ENCODE measurements around the gene MYBPH.

Gene MYBPH

DNA sequence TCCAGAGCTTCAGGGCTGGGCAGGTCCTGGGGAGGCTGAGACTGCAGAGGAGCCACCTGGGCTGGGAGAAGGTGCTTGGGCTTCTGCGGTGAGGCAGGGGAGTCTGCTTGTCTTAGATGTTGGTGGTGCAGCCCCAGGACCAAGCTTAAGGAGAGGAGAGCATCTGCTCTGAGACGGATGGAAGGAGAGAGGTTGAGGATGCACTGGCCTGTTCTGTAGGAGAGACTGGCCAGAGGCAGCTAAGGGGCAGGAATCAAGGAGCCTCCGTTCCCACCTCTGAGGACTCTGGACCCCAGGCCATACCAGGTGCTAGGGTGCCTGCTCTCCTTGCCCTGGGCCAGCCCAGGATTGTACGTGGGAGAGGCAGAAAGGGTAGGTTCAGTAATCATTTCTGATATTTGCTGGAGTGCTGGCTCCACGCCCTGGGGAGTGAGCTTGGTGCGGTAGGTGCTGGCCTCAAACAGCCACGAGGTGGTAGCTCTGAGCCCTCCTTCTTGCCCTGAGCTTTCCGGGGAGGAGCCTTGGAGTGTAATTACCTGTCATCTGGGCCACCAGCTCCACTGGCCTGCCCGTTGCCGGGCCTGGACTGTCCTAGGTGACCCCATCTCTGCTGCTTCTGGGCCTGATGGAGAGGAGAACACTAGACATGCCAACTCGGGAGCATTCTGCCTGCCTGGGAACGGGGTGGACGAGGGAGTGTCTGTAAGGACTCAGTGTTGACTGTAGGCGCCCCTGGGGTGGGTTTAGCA, 9.3 kb downstream of the MYBPH start:
- DNase-seq (ENCODE audit: low spot score): no peak

GRCh38 chr1:203165800-203166161, 9.8 kb downstream of the MYBPH start:
- no peak for DNase-seq (ENCODE audit: low spot score)

DNA sequence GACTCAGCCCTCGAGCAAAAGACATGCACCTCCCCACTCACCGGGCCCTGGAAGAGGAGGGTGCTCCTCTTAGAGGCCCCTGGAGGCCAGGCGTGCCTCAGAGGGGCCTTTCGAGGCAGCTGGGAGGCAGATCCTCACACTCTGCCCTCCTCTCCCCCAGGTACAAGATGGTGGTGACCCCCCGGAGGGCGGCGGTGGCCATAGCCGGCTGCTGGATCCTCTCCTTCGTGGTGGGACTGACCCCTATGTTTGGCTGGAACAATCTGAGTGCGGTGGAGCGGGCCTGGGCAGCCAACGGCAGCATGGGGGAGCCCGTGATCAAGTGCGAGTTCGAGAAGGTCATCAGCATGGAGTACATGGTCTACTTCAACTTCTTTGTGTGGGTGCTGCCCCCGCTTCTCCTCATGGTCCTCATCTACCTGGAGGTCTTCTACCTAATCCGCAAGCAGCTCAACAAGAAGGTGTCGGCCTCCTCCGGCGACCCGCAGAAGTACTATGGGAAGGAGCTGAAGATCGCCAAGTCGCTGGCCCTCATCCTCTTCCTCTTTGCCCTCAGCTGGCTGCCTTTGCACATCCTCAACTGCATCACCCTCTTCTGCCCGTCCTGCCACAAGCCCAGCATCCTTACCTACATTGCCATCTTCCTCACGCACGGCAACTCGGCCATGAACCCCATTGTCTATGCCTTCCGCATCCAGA, 10.4 kb downstream of the MYBPH start:
- DNase-seq (ENCODE audit: low spot score): no peak

GRCh38 chr1:203163891-203164635, 11.6 kb downstream of the MYBPH start:
- no peak for DNase-seq (ENCODE audit: low spot score)

GRCh38 chr1:203162403-203162802, 13.2 kb downstream of the MYBPH start:
- DNase-seq (ENCODE audit: low spot score): no peak

GRCh38 chr1:203161703-203162102, 13.9 kb downstream of the MYBPH start:
- DNase-seq (ENCODE audit: low spot score): no peak

DNA sequence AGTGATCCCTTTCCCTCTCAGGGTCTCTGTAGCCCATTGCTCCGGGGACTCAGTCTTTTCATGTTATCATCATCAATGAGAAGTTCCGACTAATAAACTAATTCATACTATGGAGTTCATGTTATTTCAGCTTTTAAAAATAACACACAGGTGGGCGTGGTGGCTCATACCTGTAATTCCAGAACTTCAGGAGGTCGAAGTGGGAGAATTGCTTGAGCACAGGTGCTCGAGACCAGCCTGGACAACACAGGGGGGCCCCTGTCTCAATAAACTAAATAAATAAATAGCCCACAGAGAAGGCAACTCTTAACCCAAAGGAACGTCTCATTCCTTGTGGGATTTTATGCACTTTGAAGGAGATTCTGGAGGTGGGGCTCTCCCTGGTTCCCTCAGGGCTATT, 14.5 kb downstream of the MYBPH start:
- no peak for DNase-seq (ENCODE audit: low spot score)

- no peak for DNase-seq (ENCODE audit: low spot score)
Measured at GRCh38 chr1:203159844-203160243, 15.8 kb downstream of the MYBPH start.

DNA sequence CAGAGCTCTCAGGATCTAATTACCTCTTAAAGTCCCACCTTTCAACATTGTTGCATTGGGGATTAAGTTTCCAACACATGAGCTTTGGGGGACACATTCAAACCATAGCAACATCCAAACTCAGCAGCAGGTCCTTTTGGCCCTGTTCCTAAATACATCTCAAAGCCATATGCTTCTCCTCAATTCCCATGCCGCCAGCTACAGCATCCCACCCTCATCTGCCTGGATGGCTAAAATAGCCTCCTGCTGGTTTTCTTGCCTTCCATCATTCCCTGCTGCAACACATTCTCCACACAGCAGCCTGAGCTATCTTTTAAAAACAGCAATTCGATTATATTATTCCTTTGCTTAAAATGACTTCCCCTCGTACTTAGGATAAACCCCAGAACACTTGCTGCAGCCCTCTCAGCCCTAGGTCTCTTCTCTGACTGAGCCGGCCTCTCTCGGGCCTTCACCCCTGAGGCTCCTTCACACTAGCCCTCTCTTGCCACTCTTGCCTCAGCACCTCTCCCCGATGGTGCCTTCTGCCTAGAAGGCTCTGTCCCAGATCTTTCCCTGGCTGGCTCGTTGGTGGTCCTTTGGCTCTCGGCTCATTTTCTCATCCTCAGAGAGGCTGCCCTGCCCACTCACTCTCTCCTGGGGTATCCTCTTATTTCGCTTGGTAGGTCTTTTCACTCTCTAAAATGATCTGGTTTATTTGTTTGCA, 16.5 kb downstream of the MYBPH start:
- no peak for DNase-seq (ENCODE audit: low spot score)

GRCh38 chr1:203158423-203158822, 17.2 kb downstream of the MYBPH start:
- no peak for DNase-seq (ENCODE audit: low spot score)

GRCh38 chr1:203156280-203156679, 19.3 kb downstream of the MYBPH start:
- no peak for DNase-seq (ENCODE audit: low spot score)

DNA sequence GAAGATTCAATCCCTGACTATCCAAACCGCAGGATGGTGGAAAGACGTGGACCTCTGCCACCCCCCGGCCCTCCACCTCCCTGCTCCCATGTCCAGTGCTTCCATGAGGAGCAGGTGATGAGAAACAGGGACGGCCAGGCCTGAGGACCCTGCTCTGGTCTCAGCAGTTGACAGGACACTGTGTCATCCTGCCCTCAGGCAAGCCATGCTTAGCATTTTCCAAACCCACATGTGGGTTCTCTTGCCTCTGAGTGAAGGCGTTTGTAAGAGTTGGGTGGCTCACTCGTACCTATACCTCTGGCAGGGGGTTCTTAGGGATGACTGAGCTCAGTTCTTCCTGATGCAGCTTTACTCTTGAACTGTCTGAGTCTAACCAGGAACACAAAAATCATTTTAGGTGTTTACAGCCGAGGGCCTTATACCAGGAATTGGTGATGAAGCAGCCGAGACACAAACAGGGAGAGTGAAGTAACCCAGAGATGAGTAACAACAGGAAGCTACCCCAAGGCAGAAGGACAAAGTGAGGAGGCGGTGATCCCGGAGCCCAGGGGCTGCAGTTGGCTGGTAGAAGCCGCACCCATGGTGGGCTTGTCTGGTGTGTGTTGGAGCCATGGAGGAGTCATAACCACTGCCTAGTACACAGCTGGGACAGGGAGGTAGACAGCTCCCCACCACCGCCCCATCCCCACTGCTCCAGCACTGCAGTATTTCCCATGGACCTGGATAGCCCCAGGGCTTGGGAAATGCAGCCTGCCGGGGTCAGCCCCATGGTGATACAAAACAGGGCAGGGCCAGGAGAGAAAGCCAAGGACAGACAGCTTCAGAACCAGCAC, 21.4 kb downstream of the MYBPH start:
- no peak for DNase-seq (ENCODE audit: low spot score)

DNA sequence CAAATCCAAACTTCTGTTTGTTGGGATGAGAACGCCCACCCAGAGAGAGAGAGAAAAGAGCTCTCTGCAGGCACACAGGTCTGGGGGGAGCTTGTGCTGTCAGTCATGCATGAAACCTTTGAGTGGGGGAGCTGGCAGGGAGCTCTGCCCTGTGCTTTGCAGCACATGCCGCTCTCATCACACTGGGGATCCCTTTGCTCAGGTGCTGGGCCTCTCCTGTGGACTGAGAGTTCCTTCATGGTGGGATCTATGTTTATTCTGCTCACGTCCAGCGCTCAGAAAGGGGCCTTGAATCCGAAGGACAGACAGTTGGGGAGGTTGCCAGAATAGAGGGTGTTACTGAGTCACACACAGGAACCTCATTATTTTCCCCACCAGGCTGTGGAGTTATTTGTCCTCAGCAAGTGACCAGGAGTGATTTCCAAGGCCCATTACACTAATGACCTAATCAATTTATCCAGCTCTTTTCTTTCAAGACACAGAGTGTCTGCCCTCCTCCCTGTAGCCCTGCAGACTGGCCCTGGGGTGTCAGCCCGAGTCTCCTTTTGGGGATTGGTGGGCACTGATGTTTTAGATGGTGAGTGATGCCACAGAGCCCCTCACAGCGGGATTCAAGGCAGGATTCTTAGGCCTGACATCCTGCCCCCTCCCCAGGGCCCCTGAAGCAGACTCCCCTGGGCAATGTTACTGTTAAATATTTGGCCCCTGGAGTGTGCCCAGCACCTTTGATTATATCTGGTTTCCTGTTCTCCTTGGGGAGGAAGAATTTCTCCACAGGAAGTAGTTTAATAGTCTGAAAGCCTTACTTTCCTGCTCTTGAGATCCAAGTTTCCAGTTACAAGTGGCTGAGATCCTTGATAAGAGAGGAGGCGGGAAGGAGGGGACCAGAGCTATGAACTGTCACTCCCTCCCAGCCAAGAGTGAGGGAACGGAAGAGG, 22.3 kb downstream of the MYBPH start:
- no peak for DNase-seq (ENCODE audit: low spot score)

DNA sequence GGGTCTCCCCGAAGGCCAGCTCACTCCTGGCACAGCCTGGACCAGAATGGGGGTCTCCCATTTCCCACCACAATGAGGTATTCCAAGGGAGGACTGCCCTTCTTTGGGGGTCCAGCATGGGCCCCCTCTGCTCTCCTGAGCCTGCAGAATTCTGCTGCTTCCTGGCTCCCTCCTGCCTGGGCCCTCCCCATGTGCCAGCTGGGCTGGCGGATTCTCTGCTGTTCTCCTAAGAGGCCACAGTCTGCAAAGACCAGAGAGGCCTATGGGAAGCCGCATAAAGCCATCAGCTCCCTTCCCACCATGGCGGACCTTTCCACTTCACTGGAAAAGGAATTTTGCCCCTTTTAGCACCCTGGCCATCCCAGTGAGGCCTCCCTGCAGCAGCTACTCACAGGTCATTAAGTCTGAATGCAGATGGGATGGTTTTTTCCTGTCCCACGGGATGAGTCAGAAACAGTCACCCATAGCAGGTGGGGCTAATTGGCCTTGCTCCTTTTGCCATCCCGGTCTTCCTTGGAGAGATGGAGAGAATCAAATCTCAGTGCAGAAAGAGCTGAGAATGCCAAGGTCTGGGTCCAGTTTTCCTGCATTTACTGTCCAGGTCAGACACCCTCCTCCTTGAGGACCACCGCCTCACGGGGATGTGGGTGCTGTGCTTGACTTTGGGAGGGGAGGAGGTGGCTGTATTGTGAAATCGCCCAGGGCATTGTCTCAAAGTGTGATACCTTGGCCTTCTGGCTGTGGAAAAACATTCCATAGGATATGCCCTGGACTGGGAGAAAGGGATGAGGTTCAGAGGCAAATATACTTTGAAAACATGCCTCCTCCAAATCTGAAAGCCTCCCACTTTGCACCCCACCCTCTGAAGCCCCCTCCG, 23.2 kb downstream of the MYBPH start:
- DNase-seq (ENCODE audit: low spot score): no peak

DNA sequence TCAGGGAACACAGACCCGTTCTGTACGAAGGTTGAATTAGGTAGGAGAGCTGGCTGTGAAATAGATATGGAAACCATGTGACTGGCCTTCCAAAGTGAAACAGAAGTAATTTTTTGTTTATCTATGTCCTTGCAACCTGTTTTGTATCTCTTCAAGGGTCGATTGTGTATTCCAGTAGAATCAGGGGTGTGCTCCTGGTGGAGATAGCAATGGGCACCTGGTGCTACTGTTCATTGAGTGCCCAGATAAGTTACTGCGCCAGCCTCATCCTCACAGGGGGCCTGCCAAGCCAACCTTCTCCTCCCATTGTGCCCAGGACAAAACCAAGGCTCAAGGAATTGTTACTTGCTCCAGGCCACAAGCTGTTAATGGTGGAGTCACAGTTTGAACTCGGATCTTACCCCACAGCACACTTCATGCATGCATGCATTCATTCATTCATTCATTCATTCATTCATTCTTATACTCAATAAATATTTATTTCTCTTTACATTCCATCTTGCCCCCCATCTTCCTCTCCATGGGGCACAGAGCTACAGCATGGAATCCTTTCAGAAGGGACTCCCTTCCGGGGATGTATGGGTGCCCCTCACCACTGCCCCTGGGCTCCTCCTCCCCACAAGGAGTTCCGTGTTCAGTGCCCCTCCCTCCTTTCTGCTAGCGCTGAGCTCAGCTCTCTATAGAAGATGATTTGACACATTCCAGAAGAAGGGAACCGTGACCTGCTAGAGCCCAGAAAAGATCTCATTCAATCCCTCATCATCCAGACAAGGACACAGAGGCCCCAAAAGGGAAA, 24.1 kb downstream of the MYBPH start:
- no peak for DNase-seq (ENCODE audit: low spot score)

DNA sequence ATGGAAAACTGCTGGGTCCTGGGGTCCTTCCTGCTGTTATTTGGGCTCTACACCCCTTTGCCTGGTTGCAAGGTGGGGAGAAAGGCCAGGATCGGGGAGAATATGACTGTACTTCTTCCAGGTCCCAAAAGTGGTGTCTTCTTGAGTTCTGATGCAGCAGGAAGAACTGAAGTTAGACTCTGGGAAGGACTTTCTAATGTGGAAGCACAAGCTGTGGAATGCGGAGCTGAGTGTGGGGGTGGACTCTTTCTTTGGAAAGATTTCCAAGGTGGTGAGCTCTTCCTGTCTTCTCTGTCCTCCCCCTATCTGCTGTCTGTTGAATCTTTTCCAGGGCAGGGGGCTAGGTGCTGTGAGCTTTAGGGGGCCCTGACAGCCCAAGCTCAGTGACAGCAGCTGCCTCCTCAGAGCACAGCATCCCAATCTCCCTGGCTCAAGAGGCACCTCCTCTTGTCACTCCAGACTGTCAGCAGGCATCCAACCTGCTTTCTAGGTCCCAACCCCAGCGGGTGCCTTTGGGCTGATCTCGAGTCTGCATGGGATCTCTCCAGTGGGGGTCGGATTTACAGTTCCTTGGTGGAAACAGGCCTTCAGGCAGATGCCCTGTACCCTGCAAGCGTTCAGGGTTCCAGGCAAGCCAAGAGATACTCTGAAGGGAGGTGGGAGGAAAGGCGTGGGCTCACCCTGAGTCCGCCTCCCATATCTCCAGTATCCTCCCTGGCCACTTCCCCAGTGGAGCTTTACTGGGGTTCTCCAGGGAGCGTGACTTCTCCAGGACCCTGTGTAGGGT, 24.9 kb downstream of the MYBPH start:
- DNase-seq (ENCODE audit: low spot score): no peak

DNA sequence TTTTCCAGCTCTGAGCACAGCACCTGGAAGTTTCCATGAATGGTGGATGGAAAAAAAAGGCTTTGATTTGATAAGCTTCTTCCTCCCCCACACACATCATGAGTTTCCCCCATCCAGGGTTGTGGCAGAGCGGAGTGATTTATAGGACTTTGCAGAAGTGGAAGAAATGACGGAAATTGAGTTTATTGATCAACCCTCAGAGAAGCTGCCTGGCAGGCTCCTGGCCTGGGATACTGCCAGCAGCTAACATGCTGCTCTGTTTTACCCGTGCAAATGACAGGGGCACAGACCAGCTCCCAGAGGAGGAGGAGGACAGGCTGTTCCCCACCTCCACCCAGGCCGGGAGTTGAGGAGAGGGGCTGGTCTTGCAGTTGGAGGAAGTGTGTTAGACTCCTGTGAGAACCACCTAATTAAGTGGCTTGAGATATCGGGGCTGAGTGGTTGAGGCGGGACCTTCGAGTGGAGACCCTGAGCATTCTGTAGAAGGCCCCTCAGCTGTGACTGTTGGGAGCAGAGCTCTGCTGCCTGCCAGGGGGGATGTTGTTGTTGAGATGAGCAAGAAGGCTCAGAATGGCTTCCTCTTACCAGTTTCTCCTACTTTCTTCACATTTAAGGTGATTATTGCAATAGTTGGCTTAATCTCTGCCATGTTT, 26.3 kb downstream of the MYBPH start:
- DNase-seq (ENCODE audit: low spot score): no peak

All from hematopoietic multipotent progenitor cell treated with erythropoietin and hydrocortisone succinate and interleukin-3 and kit ligand, for 15 days (in vitro differentiated cells).